ENCODE results near the gene DMP1. TPM values are rescaled to one million over a fixed set of nuclear protein-coding genes. Genes with fewer than 3 reads are reported as not detected.
"Not testable (repeated sequence)": the region's sequence is repeated elsewhere in the genome, so short reads cannot be mapped to it uniquely, and the experiment has no call there.

Gene DMP1
- total RNA-seq, 1 donor from 2014 or later, result not detected

- no peak for TF ChIP-seq CTCF (IDR thresholded peaks at IDR 0.05)
- H3K4me1 Mint-ChIP-seq (ENCODE audit: low read depth), result peaks cover 3% of the 10 kb centered on the region
- H3K9me3 Mint-ChIP-seq (ENCODE audit: low read depth), result peaks cover 20% of the 10 kb centered on the region
- no peak overlapping the region for H3K4me3 Mint-ChIP-seq (ENCODE audit: unreplicated experiment)
- H3K27ac Mint-ChIP-seq (ENCODE audit: unreplicated experiment), result no peak overlapping the region
- H3K36me3 Mint-ChIP-seq (ENCODE audit: low read depth), result peaks cover 4% of the 10 kb centered on the region
- no peaks in the 10 kb centered on the region for H3K27me3 Mint-ChIP-seq (ENCODE audit: low read depth)
- no peak for DNase-seq (ENCODE audit: low spot score)
Observed at GRCh38 chr4:87677731-87678130, 27.7 kb downstream of the DMP1 start.

- no peak overlapping the region for H3K27ac Mint-ChIP-seq (ENCODE audit: unreplicated experiment)
- H3K9me3 Mint-ChIP-seq (ENCODE audit: low read depth), result peaks cover 14% of the 10 kb centered on the region
- DNase-seq (ENCODE audit: low spot score), result no peak
- peaks cover 3% of the 10 kb centered on the region for H3K4me1 Mint-ChIP-seq (ENCODE audit: low read depth)
- peak; percentile 98 for TF ChIP-seq CTCF (IDR thresholded peaks at IDR 0.05)
- no peaks in the 10 kb centered on the region for H3K36me3 Mint-ChIP-seq (ENCODE audit: low read depth)
- no peaks in the 10 kb centered on the region for H3K27me3 Mint-ChIP-seq (ENCODE audit: low read depth)
- H3K4me3 Mint-ChIP-seq (ENCODE audit: unreplicated experiment), result no peak overlapping the region
Observed at GRCh38 chr4:87679449-87680169, 29.5 kb downstream of the DMP1 start.

- Mint-ChIP-seq H3K27me3 (ENCODE audit: low read depth) (no peaks in the 10 kb centered on the region), H3K4me1 (ENCODE audit: low read depth) (peaks cover 3% of the 10 kb centered on the region), H3K4me3 (ENCODE audit: unreplicated experiment) (no peak overlapping the region), H3K9me3 (ENCODE audit: low read depth) (peaks cover 9% of the 10 kb centered on the region), H3K36me3 (ENCODE audit: low read depth) (no peaks in the 10 kb centered on the region), H3K27ac (ENCODE audit: unreplicated experiment) (no peak overlapping the region)
- no peak for DNase-seq (ENCODE audit: low spot score)
- no peak for TF ChIP-seq CTCF (IDR thresholded peaks at IDR 0.05)
Observed at GRCh38 chr4:87680271-87680670, 30.2 kb downstream of the DMP1 start.

GRCh38 chr4:87688316-87688715 lies 38.2 kb downstream of the DMP1 start:
- Mint-ChIP-seq H3K4me1 (ENCODE audit: low read depth) (no peaks in the 10 kb centered on the region), H3K9me3 (ENCODE audit: low read depth) (peaks cover 21% of the 10 kb centered on the region), H3K4me3 (ENCODE audit: unreplicated experiment) (no peak overlapping the region), H3K36me3 (ENCODE audit: low read depth) (peaks cover 5% of the 10 kb centered on the region), H3K27me3 (ENCODE audit: low read depth) (peaks cover 2% of the 10 kb centered on the region), H3K27ac (ENCODE audit: unreplicated experiment) (no peak overlapping the region)
- TF ChIP-seq CTCF (IDR thresholded peaks at IDR 0.05), result no peak
- DNase-seq (ENCODE audit: low spot score), result no peak

- H3K4me3 Mint-ChIP-seq (ENCODE audit: unreplicated experiment); H3K36me3 Mint-ChIP-seq (ENCODE audit: low read depth); H3K4me1 Mint-ChIP-seq (ENCODE audit: low read depth); DNase-seq (ENCODE audit: low spot score); H3K27me3 Mint-ChIP-seq (ENCODE audit: low read depth); H3K27ac Mint-ChIP-seq (ENCODE audit: unreplicated experiment): not testable (repeated sequence)
- peaks cover 28% of the 10 kb centered on the region for H3K9me3 Mint-ChIP-seq (ENCODE audit: low read depth)
Observed at GRCh38 chr4:87690947-87691346, 40.9 kb downstream of the DMP1 start.

GRCh38 chr4:87692060-87692459 lies 42.0 kb downstream of the DMP1 start:
- peaks cover 28% of the 10 kb centered on the region for H3K9me3 Mint-ChIP-seq (ENCODE audit: low read depth)
- not testable (repeated sequence) for H3K4me3 Mint-ChIP-seq (ENCODE audit: unreplicated experiment); H3K27me3 Mint-ChIP-seq (ENCODE audit: low read depth); H3K4me1 Mint-ChIP-seq (ENCODE audit: low read depth); H3K27ac Mint-ChIP-seq (ENCODE audit: unreplicated experiment); DNase-seq (ENCODE audit: low spot score); H3K36me3 Mint-ChIP-seq (ENCODE audit: low read depth)
